HepG2 (cell line): ENCODE results near the gene SLCO4A1. TPM values are rescaled to one million over a fixed set of nuclear protein-coding genes. Genes with fewer than 3 reads are reported as not detected.

ENCODE experiments used
- ATF7-NPFF ChIP-seq: sonication (generic); formaldehyde crosslinking; IDR thresholded peaks from 2 replicates; pipeline ENCODE4 v1.8.1; 2023; ENCODE audit warnings: mild to moderate bottlenecking, low read depth, missing genetic modification reagents, moderate library complexity
- EED ChIP-seq: sonication (generic); formaldehyde crosslinking; IDR thresholded peaks from 2 replicates; pipeline ENCODE4 v1.5.0; 2020; ENCODE audit warnings: mild to moderate bottlenecking, missing genetic modification reagents
- HNF4G ChIP-seq, 2 experiments: sonication (generic) in 1 of 2; formaldehyde crosslinking in 1 of 2; IDR thresholded peaks; 2 replicates each; pipeline versions ENCODE4 v1.4.0 to v1.6.1; 2011 to 2020; ENCODE audit warnings: borderline replicate concordance in 2 of 2, low read depth in 2 of 2, mild to moderate bottlenecking in 2 of 2, low read length in 1 of 2, missing genetic modification reagents in 1 of 2, moderate library complexity in 1 of 2
- KLF15 ChIP-seq: sonication (generic); formaldehyde crosslinking; IDR thresholded peaks from 2 replicates; pipeline ENCODE4 v1.8.1; 2023; ENCODE audit warnings: borderline replicate concordance, mild to moderate bottlenecking, inconsistent platforms, missing genetic modification reagents, mixed read lengths
- MTA1 ChIP-seq: sonication (generic); formaldehyde crosslinking; IDR thresholded peaks from 2 replicates; pipeline ENCODE4 v1.4.0; 2020; ENCODE audit warnings: missing genetic modification reagents, mild to moderate bottlenecking, borderline replicate concordance
- RARG ChIP-seq: sonication (generic); formaldehyde crosslinking; IDR thresholded peaks from 2 replicates; pipeline ENCODE4 v1.4.0; 2020; ENCODE audit warnings: low read depth, mild to moderate bottlenecking, missing genetic modification reagents
- SUZ12 ChIP-seq: fragments of 150-350 bp; IDR thresholded peaks from 2 replicates; pipeline ENCODE4 v1.6.1; 2014; ENCODE audit warnings: low read depth, low read length
- THYN1 ChIP-seq: sonication (generic); formaldehyde crosslinking; IDR thresholded peaks from 2 replicates; pipeline ENCODE4 v1.8.1; 2023; ENCODE audit warnings: low read depth, mild to moderate bottlenecking, moderate library complexity, missing genetic modification reagents, borderline replicate concordance
- ZBTB38 ChIP-seq: sonication (generic); formaldehyde crosslinking; IDR thresholded peaks from 2 replicates; pipeline ENCODE4 v1.5.1; 2020; ENCODE audit warnings: mild to moderate bottlenecking, missing genetic modification reagents
- ZEB1 ChIP-seq: IDR thresholded peaks from 2 replicates; pipeline ENCODE4 v1.6.1; 2012; ENCODE audit warnings: mild to moderate bottlenecking, low read depth, inconsistent platforms; ENCODE audit not compliant: insufficient replicate concordance
- ZFYVE20 ChIP-seq: sonication (generic); formaldehyde crosslinking; IDR thresholded peaks from 2 replicates; pipeline ENCODE4 v1.8.0; 2023; ENCODE audit warnings: low read depth, mild to moderate bottlenecking, moderate library complexity, missing genetic modification reagents, borderline replicate concordance
- ZNF431 ChIP-seq: sonication (generic); formaldehyde crosslinking; IDR thresholded peaks from 2 replicates; pipeline ENCODE4 v1.9.0; 2022; ENCODE audit warnings: missing genetic modification reagents, low read depth, mild to moderate bottlenecking, borderline replicate concordance
- ZNF468 ChIP-seq: sonication (generic); formaldehyde crosslinking; IDR thresholded peaks from 2 replicates; pipeline ENCODE4 v1.8.0; 2022; ENCODE audit warnings: mild to moderate bottlenecking, moderate library complexity, missing genetic modification reagents
- ZNF772 ChIP-seq: sonication (generic); formaldehyde crosslinking; IDR thresholded peaks from 2 replicates; pipeline ENCODE4 v1.5.0; 2020; ENCODE audit warnings: mild to moderate bottlenecking, missing genetic modification reagents
- polyA plus RNA-seq, 8 experiments: library from polyadenylated mRNA; depleted of rRNA in 3 of 8; stranded (reverse) in 7 of 8; unstranded in 1 of 8; fragments of >200 nt; fragmentation: Illumina TruSeq in 4 of 8; extraction: Trizol in 4 of 8; gene quantifications; 2 replicates each; pipeline versions ENCODE4 v1.2.1 to v1.2.3, GENCODE V29; 2011 to 2016; ENCODE audit warnings: low read depth in 4 of 8, missing spikeins in 1 of 8, mixed read lengths in 1 of 8; ENCODE audit not compliant: insufficient read depth in 1 of 8
- total RNA-seq, 5 experiments: library from RNA; depleted of rRNA; stranded (reverse); fragments of >200 nt; fragmentation: Illumina TruSeq; extraction: Trizol; gene quantifications; 2 replicates each; pipeline ENCODE4 v1.2.3, GENCODE V29; 2016; ENCODE audit warnings: low read depth in 1 of 5
- TF ChIP-seq, protein P1 (sequence below): sonication (generic); formaldehyde crosslinking; IDR thresholded peaks from 2 replicates; pipeline ENCODE4 v1.4.0; 2020; ENCODE audit warnings: low read depth, mild to moderate bottlenecking, missing genetic modification reagents
- TF ChIP-seq, protein P2 (sequence below): sonication (generic); formaldehyde crosslinking; IDR thresholded peaks from 2 replicates; pipeline ENCODE4 v1.4.0; 2020; ENCODE audit warnings: missing genetic modification reagents
- TF ChIP-seq, protein P3 (sequence below): sonication (generic); formaldehyde crosslinking; IDR thresholded peaks from 2 replicates; pipeline ENCODE4 v1.8.0; 2022; ENCODE audit warnings: mild to moderate bottlenecking, missing genetic modification reagents, moderate library complexity
- TF ChIP-seq, protein P4 (sequence below): IDR thresholded peaks from 2 replicates; pipeline ENCODE4 v1.4.0; 2020; ENCODE audit warnings: mild to moderate bottlenecking, missing genetic modification reagents

SLCO4A1 gene
- total and polyA plus RNA-seq, 2 of the 13 experiments (the other 11 are each of a cell fraction or from before 2014, with no cell fraction given), result 55.5 to 112 TPM

DNA sequence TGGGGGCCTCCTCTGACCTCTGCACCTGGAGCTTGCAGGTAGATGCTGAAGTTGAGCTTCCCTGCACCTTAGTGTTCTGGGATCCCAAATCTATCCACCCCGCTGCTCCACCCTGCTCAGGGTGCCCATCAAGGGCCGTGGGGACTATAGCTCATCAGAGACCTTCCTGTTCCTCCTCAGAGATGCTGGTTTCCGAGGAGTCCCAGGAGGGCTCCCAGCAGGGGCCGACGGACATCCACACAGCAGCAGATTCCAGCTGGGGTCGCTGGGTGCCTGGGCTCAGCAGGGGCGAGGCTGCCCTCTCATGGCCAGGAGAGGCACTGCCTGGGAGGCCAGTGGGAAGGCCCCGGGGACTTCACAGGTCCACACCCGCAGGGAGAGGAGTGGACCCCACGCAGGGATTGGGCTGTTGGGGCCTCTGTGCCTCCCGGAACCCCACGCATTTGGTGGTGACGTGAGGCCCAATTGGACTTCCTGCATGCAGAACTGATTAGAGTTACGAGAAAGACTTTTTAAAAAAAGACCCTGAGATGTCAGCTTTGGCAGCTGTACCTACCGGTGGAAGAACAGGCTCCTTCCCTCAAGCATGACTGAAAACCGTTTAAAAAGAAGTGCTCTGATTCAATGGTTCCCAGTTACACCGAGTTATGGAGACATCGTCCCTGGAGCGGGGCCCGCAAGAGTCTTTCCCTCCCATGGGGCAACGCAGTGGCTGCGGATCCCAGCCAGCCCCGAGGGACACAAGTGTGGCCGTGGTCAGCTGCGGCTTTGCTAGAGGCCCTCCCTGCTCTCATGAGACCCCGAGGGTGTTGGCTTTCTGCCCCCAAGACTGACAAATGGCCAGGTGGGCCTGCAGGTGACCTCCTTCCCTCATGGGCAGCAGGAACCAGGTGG is 25.3 kb upstream of the SLCO4A1 start (continued):
- TF ChIP-seq, protein P1, sequence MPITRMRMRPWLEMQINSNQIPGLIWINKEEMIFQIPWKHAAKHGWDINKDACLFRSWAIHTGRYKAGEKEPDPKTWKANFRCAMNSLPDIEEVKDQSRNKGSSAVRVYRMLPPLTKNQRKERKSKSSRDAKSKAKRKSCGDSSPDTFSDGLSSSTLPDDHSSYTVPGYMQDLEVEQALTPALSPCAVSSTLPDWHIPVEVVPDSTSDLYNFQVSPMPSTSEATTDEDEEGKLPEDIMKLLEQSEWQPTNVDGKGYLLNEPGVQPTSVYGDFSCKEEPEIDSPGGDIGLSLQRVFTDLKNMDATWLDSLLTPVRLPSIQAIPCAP (CRISPR knock-in tag), result no peak
- TF ChIP-seq ZNF772 (CRISPR knock-in tag), result peak; percentile 91
- peak; percentile 44 for TF ChIP-seq EED (CRISPR knock-in tag)
- TF ChIP-seq MTA1 (CRISPR knock-in tag), result peak; percentile 63; the same call in 1 of the 2 replicates
- no peak for TF ChIP-seq THYN1 (CRISPR knock-in tag)
- TF ChIP-seq, protein P2, sequence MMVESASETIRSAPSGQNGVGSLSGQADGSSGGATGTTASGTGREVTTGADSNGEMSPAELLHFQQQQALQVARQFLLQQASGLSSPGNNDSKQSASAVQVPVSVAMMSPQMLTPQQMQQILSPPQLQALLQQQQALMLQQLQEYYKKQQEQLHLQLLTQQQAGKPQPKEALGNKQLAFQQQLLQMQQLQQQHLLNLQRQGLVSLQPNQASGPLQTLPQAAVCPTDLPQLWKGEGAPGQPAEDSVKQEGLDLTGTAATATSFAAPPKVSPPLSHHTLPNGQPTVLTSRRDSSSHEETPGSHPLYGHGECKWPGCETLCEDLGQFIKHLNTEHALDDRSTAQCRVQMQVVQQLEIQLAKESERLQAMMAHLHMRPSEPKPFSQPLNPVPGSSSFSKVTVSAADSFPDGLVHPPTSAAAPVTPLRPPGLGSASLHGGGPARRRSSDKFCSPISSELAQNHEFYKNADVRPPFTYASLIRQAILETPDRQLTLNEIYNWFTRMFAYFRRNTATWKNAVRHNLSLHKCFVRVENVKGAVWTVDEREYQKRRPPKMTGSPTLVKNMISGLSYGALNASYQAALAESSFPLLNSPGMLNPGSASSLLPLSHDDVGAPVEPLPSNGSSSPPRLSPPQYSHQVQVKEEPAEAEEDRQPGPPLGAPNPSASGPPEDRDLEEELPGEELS (CRISPR knock-in tag), result no peak
- TF ChIP-seq ATF7-NPFF, result no peak
- no peak for TF ChIP-seq ZNF468
- TF ChIP-seq, protein P3, sequence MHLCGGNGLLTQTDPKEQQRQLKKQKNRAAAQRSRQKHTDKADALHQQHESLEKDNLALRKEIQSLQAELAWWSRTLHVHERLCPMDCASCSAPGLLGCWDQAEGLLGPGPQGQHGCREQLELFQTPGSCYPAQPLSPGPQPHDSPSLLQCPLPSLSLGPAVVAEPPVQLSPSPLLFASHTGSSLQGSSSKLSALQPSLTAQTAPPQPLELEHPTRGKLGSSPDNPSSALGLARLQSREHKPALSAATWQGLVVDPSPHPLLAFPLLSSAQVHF, result no peak
- no peak for TF ChIP-seq RARG (CRISPR knock-in tag)
- TF ChIP-seq ZEB1, result peak; percentile 52
- TF ChIP-seq HNF4G (IDR thresholded peaks at IDR 0.05; ENCODE audit: borderline replicate concordance, low read depth, low read length), result no peak
- TF ChIP-seq HNF4G (CRISPR knock-in tag; IDR thresholded peaks at IDR 0.05; ENCODE audit: borderline replicate concordance, low read depth), result peak; percentile 25; the same call in 1 of the 2 replicates
- no peak for TF ChIP-seq ZNF431
- TF ChIP-seq ZBTB38 (CRISPR knock-in tag), result peak; percentile 33; the same call in 1 of the 2 replicates
- TF ChIP-seq KLF15, result 0 out of 2 replicates have a peak, but pooled peaks have one; percentile 63
- TF ChIP-seq ZFYVE20 (CRISPR knock-in tag), result no peak
- TF ChIP-seq, protein P4, sequence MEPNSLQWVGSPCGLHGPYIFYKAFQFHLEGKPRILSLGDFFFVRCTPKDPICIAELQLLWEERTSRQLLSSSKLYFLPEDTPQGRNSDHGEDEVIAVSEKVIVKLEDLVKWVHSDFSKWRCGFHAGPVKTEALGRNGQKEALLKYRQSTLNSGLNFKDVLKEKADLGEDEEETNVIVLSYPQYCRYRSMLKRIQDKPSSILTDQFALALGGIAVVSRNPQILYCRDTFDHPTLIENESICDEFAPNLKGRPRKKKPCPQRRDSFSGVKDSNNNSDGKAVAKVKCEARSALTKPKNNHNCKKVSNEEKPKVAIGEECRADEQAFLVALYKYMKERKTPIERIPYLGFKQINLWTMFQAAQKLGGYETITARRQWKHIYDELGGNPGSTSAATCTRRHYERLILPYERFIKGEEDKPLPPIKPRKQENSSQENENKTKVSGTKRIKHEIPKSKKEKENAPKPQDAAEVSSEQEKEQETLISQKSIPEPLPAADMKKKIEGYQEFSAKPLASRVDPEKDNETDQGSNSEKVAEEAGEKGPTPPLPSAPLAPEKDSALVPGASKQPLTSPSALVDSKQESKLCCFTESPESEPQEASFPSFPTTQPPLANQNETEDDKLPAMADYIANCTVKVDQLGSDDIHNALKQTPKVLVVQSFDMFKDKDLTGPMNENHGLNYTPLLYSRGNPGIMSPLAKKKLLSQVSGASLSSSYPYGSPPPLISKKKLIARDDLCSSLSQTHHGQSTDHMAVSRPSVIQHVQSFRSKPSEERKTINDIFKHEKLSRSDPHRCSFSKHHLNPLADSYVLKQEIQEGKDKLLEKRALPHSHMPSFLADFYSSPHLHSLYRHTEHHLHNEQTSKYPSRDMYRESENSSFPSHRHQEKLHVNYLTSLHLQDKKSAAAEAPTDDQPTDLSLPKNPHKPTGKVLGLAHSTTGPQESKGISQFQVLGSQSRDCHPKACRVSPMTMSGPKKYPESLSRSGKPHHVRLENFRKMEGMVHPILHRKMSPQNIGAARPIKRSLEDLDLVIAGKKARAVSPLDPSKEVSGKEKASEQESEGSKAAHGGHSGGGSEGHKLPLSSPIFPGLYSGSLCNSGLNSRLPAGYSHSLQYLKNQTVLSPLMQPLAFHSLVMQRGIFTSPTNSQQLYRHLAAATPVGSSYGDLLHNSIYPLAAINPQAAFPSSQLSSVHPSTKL (CRISPR knock-in tag), result peak; percentile 40; the same call in 1 of the 2 replicates
- 0 out of 2 replicates have a peak, but pooled peaks have one; percentile 17 for TF ChIP-seq SUZ12
